GM19372 (cell line): ENCODE data around the gene IER3IP1.
"Not testable (repeated sequence)": the region's sequence is repeated elsewhere in the genome, so short reads cannot be mapped to it uniquely, and the experiment has no call there.

ENCODE experiments used
- ATAC-seq: cut with Tn5 transposase; IDR thresholded peaks from one replicate; pipeline ENCODE4 v1.9.1; 2021; ENCODE audit warnings: mild to moderate bottlenecking, low read depth, moderate library complexity; ENCODE audit not compliant: unreplicated experiment

Gene IER3IP1

DNA sequence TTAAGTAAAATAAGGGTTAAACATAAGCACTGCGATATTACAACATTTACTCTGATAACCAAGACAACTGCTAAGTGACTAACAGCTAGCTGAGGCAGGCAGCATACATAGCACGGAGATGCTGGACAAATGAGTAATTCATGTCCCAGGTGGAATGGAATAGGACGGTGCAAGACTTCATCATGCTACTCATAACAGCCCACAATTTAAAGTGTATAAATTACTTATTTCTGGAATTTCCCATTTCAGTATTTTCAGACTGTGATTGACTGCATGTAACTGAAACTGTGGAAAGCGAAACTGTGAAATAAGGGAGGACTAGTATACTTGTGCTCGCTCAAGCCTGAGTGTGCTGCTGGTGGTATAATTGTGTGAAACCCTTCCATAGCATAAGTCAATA is 12.9 kb downstream of the IER3IP1 start:
- ATAC-seq: peak; percentile 79

DNA sequence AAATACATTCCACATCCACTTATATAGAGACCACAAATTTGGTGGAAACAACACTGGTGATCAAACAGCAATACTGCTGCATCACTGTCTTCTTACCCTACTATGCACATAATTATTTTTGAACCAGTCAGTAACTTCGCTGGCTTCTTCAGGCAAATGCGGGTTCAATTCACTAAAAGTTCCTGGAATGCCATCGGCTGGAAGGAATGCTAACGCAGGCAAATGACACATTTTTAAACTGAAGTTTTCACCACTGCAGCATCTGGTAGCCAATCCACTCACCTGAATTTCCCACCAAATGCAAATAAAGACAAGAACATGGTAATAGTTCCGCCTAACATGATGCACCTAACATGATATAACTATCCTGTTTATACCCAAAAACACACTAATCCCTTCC is 15.9 kb downstream of the IER3IP1 start:
- ATAC-seq: no peak

DNA sequence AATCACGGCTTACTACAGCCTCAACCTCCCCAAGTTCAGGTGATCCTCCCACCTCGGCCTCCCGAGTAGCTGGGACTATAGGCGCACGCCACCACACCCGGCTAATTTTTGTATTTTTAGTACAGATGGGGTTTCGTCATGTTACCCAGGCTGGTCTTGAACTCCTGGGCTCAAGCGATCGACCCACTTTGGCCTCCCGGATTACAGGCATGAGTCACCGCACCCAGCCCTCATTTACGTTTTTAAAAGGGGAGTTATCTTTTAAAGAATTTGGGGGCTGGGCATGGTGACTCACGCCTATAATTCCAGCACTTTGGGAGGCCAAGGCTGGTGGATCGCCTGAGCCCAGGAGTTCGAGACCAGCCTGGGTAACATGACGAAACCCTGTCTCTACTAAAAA is 17.8 kb downstream of the IER3IP1 start:
- ATAC-seq: not testable (repeated sequence)

DNA sequence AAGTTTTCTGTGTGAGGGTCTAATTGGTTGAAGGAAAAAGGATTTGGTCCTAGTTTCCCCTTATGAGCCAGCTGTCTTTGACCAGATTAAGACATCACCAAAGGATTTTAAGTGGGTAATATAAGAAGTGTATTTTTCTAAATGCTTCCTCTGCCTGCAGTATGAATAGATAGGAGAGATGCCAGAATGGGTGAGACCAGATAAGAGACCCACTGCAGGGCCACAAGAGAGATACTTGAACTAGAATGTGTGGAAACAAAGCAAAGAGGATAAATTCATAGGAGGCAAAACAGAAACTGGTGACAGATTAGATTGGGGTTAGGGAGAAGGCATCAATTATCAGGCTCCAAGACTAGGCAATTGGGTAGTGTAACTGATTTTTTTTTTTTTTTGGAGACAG is 24.7 kb downstream of the IER3IP1 start:
- ATAC-seq: no peak

DNA sequence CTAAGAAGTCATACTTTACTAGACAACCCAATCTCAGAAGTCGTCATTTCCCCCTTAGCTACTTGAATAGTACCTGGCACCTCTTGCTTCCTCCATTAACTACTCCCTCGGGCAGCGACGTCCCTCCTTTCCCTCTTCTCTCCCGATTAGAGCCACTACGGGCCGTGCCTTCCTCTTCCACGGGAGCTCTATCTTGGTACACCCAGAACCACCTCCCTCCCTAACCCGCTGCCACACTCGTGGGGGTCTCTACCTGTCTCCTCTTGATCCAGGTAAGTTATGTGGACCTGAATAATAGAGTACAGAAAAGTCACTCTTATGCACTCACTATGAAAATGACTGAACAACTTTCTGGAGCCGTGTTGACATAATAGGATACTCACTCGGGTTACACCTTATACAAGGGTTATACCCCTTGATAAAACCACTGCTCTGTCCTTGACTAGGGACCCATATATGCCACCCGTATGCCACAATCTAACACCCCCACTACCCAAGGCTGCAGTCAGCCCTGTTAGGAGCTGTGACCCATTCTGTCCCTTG is 25.3 kb downstream of the IER3IP1 start:
- ATAC-seq: peak; percentile 13

DNA sequence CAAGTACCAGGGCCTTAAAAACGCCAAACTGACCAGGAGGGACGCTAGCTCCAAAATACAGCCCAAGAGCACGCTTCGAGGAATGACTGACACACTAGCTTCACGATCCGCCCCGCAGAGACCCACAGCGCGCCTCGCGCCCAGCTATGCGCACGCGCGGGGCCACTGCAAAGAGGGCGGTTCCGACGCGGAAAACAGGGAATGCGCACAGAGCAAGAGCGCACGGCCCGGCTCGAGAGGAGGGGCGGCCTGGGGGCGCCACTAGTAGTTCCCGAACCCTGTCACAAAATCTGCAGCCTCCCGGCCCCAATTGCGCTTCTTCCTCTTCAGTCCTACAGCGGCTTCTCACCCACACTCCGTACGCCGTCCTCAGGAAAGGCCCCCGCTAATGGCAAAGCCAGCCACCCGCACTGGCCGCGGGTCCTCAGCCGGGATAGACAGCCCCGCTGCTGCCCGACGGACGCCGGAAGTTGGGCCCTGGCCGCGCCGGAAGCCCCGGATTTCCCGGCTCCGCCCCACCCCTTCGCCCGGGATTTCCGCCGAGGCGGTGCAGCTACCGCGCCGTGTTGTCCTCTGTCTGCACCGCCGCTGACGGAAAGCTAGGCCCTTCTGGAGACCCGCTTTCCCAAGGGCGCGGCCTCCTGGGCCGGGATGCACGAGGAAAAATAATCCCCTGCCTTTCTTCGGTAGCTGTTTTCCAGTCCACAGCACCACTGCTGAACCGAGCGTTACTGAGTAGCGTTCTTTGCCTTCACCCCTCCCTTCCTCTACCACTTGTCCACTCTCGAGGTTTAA is 25.9 kb downstream of the IER3IP1 start, which contains the start of gene HDHD2:
TSS of gene HDHD2 (minus strand) at position 472 of the 795 bp plus-strand sequence. CDS start 14,061 bp downstream, outside the sequence.
- ATAC-seq: peak; percentile 82

DNA sequence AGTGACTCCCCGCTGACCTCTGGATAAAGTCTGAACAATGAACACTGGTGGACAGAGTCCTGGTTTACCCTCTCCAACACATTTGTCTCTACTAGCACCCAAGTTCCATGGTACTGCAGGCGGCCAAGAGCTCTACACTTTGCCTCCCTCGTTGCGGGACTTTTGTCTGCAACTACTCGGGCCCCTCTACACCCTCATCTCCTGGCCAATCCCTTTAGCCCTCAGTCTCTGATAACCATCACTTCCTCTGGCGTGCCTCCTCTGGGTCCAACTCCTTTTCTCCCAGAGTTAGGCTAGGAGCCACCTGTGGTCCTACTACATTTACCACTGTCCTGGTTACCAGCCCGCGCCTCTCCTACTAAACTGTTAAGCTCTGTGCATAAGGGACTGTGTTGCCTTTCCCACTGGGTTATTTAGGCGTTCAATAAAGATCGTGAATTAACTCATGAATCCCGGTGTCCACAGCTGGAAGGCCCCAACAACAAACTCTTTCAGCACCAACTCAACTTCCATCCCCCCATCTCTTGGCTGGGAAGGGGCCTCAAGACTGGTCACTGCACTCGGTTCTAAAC is 26.6 kb downstream of the IER3IP1 start:
- no peak for ATAC-seq

DNA sequence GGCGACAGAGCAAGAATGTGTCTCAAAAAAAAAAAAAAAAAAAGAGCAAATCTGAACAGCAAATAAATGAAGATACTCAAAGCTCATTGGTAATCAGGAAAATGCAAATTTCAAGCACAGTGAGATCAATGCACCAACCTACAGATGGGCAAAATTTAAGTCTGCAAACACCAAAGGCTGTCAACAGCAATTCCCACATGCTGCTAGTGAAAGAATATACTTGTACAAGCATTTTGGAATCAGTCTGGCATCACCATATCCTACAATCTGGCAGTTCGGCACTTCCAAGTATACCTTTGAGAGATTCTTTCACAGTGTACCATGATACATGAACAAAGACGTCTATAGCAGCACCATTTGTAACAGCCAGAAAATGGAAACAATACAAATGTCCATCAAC is 30.0 kb downstream of the IER3IP1 start:
- no peak for ATAC-seq

DNA sequence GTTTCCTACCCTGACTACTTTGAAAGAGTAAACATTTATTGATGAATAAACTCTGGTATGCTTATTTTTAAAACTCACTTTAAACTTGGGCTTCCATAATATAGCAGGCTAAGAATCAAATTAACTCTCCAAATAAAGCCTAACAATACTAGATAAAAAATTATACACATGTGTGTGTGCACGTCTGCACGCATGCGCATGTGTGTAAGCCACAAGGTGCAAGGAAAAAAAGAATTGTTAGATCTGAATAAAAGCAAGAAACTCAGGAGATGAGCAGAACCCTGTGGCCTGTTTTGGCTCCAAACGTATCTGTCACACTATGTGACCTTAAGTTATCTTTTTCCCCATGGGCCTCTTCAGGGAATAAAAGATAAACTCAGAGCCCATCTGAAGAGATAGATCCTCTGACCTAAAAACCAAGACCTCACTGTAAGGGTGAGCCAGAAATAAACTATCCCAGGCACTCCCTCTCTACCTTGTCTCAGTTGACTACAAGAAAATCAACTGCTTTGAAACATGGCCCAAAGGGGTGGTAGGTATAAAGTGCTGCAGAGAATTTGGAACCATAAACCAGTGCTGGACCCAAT is 32.2 kb downstream of the IER3IP1 start:
- no peak for ATAC-seq

DNA sequence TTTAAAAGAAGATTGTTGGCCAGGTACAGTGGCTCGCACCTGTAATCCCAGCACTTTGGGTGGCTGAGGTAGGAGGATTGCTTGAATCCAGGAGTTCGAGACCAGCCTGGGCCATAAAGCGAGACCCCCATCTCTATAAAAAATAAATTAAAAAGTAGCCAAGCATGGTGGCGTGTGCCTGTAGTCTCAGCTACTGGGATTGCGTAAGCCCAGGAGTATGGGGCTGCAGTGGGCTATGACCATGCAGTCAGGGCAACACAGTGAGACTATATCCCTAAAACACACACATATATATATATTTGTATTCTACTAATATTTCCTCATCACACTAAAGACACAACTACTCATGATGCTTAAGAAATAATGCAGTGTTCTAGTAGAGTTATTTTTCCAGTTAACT is 33.0 kb downstream of the IER3IP1 start:
- no peak for ATAC-seq

DNA sequence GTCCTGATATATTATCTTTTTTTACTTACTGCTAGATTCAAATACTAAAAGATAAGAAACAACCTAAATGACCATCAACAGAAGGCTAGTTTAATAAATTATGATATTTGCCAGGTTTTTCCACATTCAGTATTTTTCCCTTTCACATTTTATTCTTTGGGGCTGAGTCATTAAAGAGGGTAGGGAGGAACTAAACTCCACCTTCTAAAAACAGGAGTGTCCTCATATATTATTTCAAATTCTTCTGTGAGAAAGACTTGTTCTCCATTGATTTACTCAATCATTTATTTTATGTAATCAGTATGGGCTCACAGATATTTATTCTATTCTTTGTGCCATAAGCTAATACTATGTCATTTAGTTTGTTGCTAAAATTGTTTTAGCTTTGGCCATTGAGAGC is 34.9 kb downstream of the IER3IP1 start:
- no peak for ATAC-seq

DNA sequence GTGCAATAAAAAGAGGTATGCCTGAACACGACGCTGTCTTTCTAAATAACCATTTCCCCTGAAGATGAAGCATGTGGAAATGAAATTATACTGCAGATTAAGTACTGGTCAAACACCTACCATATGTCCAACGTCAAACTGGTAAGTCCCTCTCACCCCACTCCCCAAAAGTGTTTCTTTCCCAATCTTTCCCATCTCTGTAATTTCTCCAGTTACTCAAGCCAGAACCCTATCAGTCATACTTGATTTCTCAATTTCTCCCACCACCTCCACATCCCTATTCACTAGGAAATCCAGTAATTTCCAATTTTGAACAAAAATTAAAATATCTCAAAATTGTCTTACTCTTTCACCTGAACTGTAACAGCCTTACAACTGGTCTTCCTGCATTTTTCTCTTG is 55.0 kb downstream of the IER3IP1 start:
- ATAC-seq: no peak

DNA sequence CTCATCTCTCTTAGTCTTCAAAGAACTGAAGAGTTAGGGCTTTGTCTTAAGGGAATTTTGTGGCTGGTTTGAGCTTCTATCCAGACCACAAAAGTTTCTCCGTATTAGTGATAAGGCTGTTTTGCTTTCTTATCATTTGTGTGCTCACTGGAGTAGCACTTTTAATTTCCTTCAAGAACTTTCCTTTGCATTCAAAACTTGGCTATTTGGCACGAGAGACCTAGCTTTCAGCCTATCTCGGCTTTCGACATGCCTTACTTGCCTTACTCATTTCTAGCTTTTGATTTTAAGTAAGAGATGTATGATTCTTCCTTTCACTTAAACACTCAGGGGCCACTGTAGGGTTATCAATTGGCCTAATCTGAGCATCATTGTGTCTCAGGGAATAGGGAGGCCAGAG is 55.7 kb downstream of the IER3IP1 start:
- no peak for ATAC-seq

DNA sequence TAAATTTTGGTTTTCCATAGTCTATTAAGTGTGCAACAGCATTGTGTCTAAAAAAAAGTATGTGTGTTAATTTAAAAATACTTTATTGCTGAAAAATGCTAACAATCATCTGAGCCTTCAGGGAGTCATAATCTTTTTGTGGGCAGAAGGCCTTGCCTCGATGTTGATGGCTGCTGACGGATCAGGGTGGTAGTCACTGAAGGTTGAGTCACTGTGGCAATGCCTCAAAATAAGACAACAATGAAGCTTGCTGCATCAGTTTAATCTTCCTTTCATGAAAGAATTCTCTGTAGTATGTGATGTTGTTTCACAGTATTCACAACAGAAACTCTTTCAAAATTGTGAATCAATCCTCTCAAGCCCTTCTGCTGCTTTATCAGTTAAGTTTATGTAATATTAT is 57.2 kb downstream of the IER3IP1 start:
- no peak for ATAC-seq

DNA sequence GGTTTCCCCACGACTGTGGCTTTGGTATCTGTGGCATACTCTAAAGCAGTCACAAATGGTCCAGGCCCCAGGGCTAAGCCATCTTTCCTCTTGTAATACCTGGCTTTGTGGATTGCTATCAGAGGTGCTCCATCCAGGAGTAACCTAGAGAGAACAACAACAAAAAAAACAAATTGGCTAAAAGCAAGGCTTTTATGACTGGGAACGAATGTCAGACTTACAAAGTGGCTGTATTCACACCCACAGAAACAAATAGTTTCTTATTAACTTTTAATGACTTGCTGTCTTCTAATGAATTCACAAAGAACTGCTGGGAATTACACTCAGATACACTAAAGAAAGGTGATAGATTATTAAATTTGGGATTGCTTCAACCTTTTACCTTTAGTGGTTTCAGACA is 61.0 kb downstream of the IER3IP1 start:
- no peak for ATAC-seq

DNA sequence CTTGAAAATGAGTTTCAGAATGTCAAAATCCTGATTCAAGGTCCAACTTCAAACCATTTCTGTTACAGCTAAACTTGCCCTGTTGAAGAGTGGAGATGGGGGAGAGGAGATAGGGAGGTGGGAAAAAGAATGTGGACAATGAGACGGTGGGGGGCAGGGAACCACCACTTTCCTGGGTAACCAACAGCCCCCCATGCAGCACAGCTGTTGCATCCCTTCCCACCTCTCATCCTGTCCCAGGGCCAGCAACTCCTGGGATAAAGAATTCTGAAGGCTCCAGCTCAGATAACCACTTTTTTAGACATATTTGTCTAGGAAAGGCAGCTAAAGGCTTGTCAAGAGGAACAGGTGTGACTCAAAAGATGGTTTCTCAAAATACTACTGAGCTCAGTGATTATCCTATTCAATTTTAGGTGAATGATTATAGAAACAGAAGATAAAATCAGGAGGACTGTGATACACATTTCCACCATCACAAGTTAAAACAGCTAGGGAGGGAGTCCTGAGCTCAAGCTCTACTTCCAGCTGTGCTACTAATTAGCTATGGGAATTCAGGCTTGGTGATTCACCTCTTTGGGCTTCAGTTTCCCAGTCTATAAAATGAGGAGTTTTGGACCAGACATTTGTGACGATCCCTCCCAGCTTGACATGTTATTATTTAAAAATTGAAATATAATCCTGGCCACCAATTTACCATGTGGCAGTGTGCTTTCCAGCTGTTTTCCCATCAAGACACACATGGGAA is 62.2 kb downstream of the IER3IP1 start:
- no peak for ATAC-seq

DNA sequence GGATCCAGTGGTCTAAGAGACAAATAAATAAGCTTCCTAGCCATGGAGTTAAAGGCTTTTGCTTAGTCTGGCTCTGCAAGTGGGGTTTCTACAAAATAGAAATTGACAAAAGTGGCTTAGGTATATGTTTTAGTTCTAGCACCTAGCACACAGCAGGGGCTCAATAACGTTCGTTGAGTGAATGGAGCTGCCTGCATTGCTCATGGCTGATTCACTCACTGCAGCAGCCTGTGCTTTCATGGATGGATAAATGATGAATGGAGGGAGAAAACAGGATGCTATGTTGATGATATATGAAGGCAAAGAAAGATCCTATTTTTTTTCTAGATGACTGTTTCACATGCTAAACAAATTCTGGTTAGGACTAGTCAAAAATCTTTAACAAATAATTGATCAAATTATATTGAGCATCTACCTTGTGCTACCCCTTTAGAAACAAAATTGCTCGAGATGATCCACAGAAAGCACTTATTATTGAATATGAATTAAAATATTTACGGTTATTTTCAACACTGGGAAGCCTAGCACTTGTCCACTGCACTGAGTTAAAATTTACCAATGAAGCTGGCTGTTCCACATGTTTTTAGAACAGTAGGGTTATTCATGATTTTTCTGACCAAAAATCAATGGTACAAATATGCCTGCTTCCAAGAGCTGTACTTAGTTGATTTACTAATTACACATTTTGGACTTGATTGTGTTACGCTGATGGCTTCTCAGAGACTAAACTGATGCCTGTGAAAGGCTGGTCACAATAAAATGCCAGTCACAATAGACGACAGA is 65.5 kb downstream of the IER3IP1 start:
- no peak for ATAC-seq

DNA sequence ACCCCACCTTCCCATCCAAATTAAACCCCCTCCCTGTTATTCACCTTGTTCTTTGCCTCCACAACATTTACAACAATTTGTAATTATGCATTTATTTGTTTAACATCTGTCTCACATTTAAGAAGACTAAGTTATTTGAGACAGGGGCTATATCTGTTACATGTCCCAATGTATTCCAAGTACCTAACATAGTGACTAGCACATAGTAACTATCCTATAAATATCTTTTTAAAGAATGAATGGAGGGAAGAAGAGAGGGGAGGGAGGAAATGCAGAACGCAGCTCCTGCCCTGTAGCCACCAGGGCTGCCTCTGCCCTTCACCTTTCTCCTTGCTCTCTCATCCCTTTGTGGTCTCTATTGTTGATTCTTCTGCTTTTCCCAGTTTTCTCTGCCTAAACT is 66.4 kb downstream of the IER3IP1 start:
- ATAC-seq: no peak

DNA sequence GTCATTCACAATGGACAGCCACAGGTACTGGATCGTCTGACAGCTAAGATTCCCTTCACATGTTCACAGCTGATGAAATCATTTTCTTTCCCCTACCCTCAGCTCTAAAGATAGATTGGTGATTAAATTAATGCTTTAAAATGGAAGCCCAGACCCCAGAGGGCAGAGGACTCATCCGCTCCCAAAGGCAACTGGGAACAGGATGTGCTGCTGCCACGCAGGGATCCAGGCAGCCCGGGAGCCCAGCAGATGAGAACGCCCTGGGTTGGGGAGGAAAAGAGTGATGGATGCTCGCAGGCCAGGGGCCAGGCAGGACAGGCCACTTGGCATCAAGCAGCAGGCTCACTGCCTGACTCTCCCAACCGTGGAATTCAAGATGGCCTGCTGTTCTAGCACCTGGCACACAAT is 67.2 kb downstream of the IER3IP1 start:
- ATAC-seq: no peak

DNA sequence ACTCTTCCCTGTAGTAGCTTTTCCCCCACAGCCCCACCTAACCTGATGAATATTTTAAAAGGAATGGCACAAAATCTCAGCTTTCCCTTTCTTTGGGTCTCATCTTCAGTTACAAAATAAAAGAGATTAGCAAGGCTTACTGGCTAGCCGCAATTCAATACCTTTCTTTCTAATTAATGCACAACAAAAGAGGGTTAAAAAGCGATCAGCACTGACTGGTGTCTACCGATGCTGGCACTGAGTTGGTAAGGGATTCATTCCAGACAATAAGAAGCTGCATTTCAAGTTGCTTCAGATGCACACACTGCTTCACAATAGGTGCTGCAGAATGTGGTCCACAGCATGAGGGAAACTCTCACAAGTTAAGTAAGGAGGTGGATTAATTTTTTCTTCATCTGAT is 67.8 kb downstream of the IER3IP1 start:
- no peak for ATAC-seq
